Measurements from ENCODE around the gene AMELY. TPM values are rescaled to one million over a fixed set of nuclear protein-coding genes. Genes with fewer than 3 reads are reported as not detected.
A peak's percentile ranks its signal among the peaks of the same experiment; 100 is the strongest.

Gene AMELY
- not detected for total RNA-seq

- Histone ChIP-seq H3K4me3 (peak within 1 kb of the TSS in 2 of 4 donors; percentile 50 to 53), H3K9me3 (no peaks in the 10 kb centered on the region), H3K36me3 (no peaks in the 10 kb centered on the region), H3K4me1 (no peaks in the 10 kb centered on the region), H3K27me3 (no peaks in the 10 kb centered on the region), H3K27ac (peak within 1 kb of the TSS in 2 of 4 donors; percentile 77 to 79)
- DNase-seq = peak in 1 of 2 donors; percentile 21
- in situ Hi-C loops (cut with MboI; ENCODE audit: low sequenced_read_pairs in 4 of 4) (no loop called here), intact Hi-C loops (cut with DNase I; ENCODE audit: low total_unique reads) (no loop called here)
- ATAC-seq = no peak
- no peak for TF ChIP-seq POLR2A (IDR thresholded peaks at IDR 0.05)
- TF ChIP-seq, protein P1, sequence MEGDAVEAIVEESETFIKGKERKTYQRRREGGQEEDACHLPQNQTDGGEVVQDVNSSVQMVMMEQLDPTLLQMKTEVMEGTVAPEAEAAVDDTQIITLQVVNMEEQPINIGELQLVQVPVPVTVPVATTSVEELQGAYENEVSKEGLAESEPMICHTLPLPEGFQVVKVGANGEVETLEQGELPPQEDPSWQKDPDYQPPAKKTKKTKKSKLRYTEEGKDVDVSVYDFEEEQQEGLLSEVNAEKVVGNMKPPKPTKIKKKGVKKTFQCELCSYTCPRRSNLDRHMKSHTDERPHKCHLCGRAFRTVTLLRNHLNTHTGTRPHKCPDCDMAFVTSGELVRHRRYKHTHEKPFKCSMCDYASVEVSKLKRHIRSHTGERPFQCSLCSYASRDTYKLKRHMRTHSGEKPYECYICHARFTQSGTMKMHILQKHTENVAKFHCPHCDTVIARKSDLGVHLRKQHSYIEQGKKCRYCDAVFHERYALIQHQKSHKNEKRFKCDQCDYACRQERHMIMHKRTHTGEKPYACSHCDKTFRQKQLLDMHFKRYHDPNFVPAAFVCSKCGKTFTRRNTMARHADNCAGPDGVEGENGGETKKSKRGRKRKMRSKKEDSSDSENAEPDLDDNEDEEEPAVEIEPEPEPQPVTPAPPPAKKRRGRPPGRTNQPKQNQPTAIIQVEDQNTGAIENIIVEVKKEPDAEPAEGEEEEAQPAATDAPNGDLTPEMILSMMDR (IDR thresholded peaks at IDR 0.05 in 4 of 5, conservative IDR thresholded peaks at IDR 0.05 in 1 of 5) = no peak
Observed at GRCh38 chrY:6911253-6911881, at the start of gene AMELY. Gene AMELY (minus strand): TSS chrY:6911752. CDS start chrY:6872608, 39,144 bp downstream.

GRCh38 chrY:6949947-6950346 is 38.4 kb upstream of the AMELY start:
- ATAC-seq = no peak
- Histone ChIP-seq H3K27me3 (no peaks in the 10 kb centered on the region), H3K4me3 (no peak overlapping the region), H3K4me1 (no peaks in the 10 kb centered on the region), H3K9me3 (no peaks in the 10 kb centered on the region), H3K27ac (no peak overlapping the region), H3K36me3 (no peaks in the 10 kb centered on the region)
- TF ChIP-seq POLR2A (IDR thresholded peaks at IDR 0.05) = no peak
- TF ChIP-seq, protein P1 (IDR thresholded peaks at IDR 0.05 in 4 of 5, conservative IDR thresholded peaks at IDR 0.05 in 1 of 5) = no peak
- DNase-seq = no peak
- intact Hi-C loops (cut with DNase I; ENCODE audit: low total_unique reads) = no loop called here
- in situ Hi-C loops (cut with MboI; ENCODE audit: low sequenced_read_pairs in 4 of 4) = loop anchor here in 1 of 4 donors (25.0 kb wide), 1 partner anchor 137 kb away; no protein-coding TSS in a partner anchor

- in situ Hi-C loops (cut with MboI; ENCODE audit: low sequenced_read_pairs in 4 of 4) (no loop called here), intact Hi-C loops (cut with DNase I; ENCODE audit: low total_unique reads) (no loop called here)
- Histone ChIP-seq H3K4me3 (no peak overlapping the region), H3K27me3 (no peaks in the 10 kb centered on the region), H3K4me1 (no peaks in the 10 kb centered on the region), H3K27ac (peak overlapping the region in 1 of 4 donors; percentile 20), H3K36me3 (no peaks in the 10 kb centered on the region), H3K9me3 (no peaks in the 10 kb centered on the region)
- no peak for TF ChIP-seq POLR2A (IDR thresholded peaks at IDR 0.05)
- peak in 1 of 2 donors; percentile 11 for DNase-seq
- no peak for ATAC-seq
Observed at GRCh38 chrY:6948378-6948777, 36.8 kb upstream of the AMELY start.

DNA sequence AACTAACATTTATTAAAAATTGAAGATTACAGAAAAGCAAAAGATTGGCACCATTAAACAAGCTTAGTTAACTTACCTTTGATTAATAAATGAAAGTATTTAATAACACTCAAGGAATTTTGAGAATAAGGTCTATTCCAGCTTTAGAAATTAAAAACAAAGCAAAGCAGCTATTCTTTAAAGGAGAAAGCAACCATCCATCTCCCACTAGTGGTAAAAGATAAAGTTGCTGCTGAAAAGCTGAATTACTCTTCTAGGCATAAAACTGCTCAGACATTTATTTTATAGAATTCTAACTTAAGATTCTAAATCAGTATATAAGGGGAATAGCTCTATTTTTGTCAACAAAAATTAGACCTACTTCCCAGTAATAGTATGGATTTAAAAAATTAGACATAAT is 36.1 kb upstream of the AMELY start:
- Histone ChIP-seq H3K27ac (no peak overlapping the region), H3K4me3 (no peak overlapping the region), H3K4me1 (no peaks in the 10 kb centered on the region), H3K9me3 (no peaks in the 10 kb centered on the region), H3K27me3 (no peaks in the 10 kb centered on the region), H3K36me3 (no peaks in the 10 kb centered on the region)
- ATAC-seq (no peak), DNase-seq (no peak)
- in situ Hi-C loops (cut with MboI; ENCODE audit: low sequenced_read_pairs in 4 of 4) = no loop called here
- intact Hi-C loops (cut with DNase I; ENCODE audit: low total_unique reads) = no loop called here
- TF ChIP-seq, protein P1 (IDR thresholded peaks at IDR 0.05 in 4 of 5, conservative IDR thresholded peaks at IDR 0.05 in 1 of 5) = peak in 1 of 5 experiments; percentile 23
- no peak for TF ChIP-seq POLR2A (IDR thresholded peaks at IDR 0.05)

DNA sequence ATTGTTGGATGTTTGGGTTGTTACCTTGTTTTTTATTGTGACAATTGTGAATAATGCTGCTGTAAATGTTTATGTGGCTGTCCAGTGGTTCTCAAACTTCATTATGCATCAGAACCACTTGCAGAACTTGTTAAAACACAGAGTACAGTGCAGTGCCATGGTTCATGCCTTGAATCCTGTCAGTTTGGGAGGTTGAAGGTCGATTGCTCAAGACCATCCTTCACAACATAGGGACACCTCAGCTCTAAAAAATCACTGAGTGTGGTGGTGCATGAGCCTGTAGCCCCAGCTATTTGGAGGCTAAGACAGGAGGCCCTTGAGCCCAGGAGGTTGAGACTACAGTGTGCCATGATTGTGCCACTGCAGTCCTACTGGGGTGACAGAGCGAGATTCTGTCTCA is 23.9 kb upstream of the AMELY start:
- TF ChIP-seq, protein P1 (IDR thresholded peaks at IDR 0.05 in 4 of 5, conservative IDR thresholded peaks at IDR 0.05 in 1 of 5) = no peak
- TF ChIP-seq POLR2A (IDR thresholded peaks at IDR 0.05) = no peak
- ATAC-seq = no peak
- in situ Hi-C loops (cut with MboI; ENCODE audit: low sequenced_read_pairs in 4 of 4) = no loop called here

More for the DNA sequence above, 23.9 kb upstream of the AMELY start:
- H3K27me3 ChIP-seq = no peaks in the 10 kb centered on the region
- H3K4me1 ChIP-seq = no peaks in the 10 kb centered on the region
- intact Hi-C loops (cut with DNase I; ENCODE audit: low total_unique reads) = no loop called here
- H3K27ac ChIP-seq = no peak overlapping the region
- no peaks in the 10 kb centered on the region for H3K36me3 ChIP-seq
- no peak overlapping the region for H3K4me3 ChIP-seq
- H3K9me3 ChIP-seq = no peaks in the 10 kb centered on the region
- no peak for DNase-seq
